CD4-positive, alpha-beta T cell treated with Interleukin-21 for 1 hour (primary cell): ENCODE measurements around the gene SPOCK2.
A peak's percentile ranks its signal among the peaks of the same experiment; 100 is the strongest.
"Not testable (repeated sequence)": the region's sequence is repeated elsewhere in the genome, so short reads cannot be mapped to it uniquely, and the experiment has no call there.

Source experiments
- DNase-seq: peaks from one replicate; pipeline ENCODE4 v3.0.0-alpha.2; 2020

Gene SPOCK2

GRCh38 chr10:72108004-72108370 lies 19.6 kb upstream of the SPOCK2 start:
- not testable (repeated sequence) for DNase-seq

GRCh38 chr10:72107325-72108003 lies 19.1 kb upstream of the SPOCK2 start:
- DNase-seq: peak; percentile 62

DNA sequence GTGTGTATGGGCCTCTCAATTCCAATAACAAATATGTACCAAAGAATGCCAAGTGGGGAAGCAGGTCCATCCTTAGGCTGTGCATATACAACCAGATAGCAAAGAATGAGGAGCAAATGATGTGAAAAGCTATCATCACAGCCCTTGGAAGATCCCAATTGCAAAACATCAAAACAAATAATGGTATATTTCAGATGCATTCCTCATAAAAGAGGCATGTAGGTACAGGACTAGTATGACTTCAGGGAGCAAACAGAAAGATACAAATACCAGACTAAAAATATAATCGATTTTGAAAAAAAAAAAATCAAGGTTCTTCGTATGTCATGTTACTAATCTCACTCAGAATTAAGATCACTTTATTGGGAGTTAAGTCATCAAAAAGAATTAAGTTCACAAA lies 18.5 kb upstream of the SPOCK2 start:
- no peak for DNase-seq

DNA sequence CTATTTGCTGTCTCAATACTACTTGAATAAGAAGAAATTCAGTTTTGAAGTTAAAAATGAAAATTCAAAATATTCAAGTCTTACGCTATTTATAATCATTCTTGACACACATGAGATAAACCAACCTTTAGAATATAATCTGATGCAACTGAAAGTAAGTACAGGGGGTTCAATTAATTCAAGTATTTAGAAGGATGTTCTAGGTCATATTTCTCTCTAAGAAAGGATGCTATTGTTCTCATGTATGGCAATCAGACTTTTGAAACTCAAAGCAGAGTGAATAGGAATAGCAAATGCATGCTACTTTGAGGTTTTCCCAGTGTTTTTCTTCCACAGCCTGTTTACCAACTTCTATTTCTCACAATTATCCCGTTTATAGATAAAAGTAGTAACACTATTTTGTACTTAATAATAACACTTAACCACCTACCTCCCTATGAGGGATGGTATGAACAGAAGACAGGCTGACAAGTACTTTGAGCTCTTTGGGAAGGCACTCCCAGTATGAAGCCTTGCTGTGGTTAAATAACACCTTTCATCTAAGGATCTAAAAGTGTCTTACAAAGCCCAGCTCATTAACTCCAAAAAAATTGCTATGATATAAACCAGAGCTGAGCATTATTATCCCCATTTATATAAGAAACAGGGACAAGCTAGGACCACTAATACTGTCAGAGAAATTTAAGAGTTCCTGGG lies 18.0 kb upstream of the SPOCK2 start:
- no peak for DNase-seq

DNA sequence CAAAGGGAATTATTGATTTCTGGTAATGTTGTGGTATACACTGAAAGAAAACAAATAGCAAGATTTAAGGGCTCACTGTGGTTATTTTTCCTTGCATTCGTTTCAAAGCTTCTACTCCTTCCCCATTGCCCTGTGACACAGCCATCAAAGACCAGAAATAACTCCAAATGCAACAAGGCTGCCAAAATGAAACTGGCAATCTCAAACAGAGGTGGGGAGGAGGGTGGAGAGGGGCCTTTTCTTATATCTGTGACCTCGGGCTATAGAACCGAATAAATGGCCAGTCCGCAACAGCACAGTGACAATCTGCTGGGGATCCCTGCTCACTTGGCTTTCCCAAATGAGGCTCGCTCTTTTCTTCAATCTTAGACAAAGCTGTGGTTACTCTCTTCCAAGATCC lies 17.4 kb upstream of the SPOCK2 start:
- DNase-seq: no peak

- DNase-seq: no peak
Measured at GRCh38 chr10:72105098-72105475, 16.7 kb upstream of the SPOCK2 start.

DNA sequence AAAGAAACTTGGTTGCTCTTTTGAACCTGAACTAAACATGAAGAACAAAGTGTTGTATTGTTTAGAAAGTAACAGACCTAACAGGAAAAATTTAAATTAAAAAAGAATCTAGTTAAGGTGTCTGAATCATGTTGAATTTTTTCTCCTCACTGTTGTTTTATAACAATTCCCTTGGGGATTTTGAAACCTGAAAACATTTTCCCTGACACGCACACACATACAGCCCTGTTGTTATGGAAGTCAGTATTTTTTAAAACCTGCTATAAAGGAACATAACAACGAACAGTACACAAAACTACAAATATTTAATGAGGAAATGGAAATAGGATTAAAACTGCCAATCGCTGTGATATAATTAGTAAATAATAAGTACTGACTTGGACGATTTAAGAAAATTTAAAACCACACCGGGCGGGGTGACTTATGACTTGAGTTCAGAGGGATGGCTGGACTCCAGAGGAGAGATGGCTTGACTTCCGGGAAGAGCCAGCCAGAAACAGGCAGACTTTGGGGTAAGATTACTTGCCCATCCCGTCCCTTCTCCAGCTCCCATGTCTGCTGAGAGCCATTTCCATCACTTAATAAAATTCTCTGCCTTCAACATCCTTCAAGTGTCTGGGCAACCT lies 16.2 kb upstream of the SPOCK2 start:
- DNase-seq: no peak

DNA sequence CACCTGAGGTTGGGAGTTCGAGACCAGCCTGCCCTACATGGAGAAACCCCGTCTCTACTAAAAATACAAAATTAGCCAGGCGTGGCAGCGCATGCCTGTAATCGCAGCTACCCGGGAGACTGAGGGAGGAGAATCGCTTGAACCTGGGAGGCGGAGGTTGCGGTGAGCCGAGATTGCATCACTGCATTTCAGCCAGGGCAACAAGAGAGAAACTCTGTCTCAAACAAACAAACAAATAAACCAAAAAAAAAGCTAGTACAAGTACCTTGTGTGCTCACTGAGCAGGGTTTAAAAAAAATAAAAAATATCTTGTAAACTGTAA lies 11.2 kb upstream of the SPOCK2 start:
- DNase-seq: no peak

DNA sequence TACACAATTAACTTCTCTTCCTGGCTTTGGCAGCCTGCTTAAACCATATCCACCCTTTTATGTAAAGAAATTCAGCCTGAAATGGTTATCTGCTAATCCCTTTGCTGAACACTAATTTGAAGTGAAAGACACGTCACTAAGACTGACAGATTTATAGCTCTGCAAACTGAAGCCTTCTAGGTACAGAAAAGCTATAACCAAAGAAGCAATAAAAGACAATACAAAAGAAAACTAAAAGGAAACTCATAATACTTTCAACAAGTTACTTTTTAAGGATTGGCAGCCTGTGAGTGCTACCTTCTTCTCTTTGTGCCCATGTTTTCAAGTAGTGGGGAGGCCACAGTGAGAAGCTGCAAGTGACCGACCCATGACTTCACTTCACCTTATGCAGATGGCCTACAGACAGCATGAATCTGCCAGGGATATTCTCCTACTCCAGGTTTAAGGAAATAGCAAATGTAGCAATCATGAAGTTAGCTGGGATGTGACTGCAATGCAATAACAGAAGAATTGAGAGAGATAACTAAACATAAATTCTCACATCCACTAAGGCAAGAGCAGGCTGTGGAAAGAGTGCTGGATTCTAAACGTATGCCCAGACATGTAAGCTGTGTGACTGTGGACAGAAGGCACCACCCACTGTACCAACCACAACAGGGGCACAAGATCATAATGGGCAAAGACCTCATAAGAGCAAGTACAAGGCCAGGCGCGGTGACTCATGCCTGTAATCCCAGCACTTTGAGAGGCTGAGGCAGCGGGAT lies 10.7 kb upstream of the SPOCK2 start:
- no peak for DNase-seq

DNA sequence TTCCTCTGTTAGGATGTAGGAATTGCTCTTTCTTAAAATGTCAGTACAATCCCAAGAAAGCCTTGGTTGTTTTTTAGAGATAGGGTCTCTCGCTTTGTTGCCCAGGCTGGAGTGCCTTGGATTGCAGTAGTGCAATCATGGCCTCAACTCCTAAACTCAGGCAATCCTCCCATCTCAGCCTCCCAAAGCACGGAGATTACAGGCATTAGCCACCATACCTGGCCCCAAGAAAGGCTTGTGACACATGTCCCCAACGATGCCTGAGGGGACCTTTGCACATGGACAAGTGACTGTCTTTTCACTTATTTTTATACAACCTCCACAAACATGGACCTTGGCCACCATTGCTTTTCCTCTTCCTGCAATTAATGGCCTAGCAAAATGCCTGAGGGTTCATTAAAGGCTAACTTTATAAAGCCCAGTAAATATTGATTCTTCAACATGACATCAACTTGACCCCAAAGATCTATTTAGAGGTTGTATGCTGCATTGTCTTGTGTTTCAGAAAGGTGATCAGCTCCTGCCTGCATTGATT lies 10.0 kb upstream of the SPOCK2 start:
- no peak for DNase-seq

DNA sequence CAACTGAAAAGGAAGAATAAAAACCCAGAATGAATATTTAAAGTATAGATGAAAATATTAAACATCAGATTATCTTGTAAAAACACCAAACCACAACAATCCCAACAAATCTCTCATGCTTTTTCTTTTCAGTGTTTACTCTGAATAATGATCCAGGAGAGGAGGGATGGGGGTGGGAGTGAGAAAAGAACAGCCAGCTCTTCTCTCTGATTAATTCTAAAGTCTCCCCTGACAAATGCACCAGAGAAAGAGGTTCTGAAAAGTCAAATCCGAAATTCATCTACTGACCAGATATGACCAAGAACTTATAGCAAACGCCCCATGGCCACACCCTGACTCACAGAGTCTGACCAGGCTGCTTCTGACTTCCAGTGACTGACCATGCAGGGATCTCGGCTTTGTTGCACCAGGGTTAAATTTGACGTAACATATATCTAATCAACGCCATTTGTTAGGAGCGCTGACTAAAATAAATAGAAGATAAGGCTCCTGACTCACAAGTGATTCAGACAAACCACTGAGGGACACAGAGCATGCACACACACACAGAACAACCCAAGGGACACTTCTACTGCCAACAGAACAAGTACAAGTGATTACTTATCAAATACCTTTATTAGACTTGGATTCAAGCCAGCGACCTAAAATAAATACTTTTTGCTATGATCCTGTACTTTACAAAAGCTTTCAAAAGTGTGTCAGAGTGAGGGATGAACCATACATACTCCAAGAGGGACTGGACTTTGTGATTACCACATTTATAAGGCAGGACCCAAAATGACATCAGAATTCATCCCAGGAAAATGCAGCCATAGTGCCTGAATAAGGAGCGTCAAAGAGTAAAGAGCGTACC lies 9.3 kb upstream of the SPOCK2 start:
- no peak for DNase-seq

GRCh38 chr10:72096115-72097000 lies 8.0 kb upstream of the SPOCK2 start:
- DNase-seq: no peak

GRCh38 chr10:72095195-72095594 lies 6.8 kb upstream of the SPOCK2 start:
- DNase-seq: no peak

- no peak for DNase-seq
Measured at GRCh38 chr10:72094574-72094973, 6.2 kb upstream of the SPOCK2 start.

DNA sequence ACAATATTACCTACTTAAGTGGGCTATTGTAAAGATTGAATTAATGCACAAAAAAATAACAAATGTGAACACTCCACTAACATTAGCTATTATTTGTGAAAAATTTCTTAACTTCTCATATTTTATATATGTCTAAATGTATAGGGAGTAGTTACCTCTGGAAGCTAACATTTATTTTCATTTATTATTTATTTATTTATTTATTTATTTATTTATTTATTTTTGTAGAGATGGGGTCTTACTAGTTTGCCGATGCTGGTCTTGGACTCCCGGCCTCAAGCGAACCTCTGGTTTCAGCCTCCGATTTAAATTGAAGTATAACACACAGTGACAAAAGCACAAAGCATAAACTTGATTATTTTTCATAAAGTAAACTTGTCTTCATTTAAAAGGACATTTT lies 5.1 kb upstream of the SPOCK2 start:
- DNase-seq: no peak

DNA sequence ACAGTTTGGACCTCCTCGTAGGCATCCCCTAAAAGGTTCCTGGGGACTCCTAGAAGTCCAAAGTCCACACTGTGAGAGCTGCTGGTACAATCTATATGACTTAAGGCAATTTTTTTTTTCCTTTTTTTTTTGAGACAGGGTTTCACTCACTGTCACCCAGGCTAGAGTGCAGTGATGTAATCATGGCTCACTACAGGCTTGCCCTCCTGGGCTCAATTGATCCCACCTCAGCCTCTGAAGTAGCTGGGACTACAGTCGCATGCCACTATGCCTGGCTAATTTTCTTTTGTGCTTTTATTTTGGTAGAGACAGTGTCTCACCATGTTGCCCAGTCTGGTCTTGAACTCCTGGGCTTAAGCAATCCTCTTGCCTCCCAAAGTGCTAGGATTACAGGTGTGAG lies 4.6 kb upstream of the SPOCK2 start:
- no peak for DNase-seq

GRCh38 chr10:72092171-72092924 lies 4.0 kb upstream of the SPOCK2 start:
- no peak for DNase-seq

GRCh38 chr10:72090326-72090725 lies 2.0 kb upstream of the SPOCK2 start:
- no peak for DNase-seq

DNA sequence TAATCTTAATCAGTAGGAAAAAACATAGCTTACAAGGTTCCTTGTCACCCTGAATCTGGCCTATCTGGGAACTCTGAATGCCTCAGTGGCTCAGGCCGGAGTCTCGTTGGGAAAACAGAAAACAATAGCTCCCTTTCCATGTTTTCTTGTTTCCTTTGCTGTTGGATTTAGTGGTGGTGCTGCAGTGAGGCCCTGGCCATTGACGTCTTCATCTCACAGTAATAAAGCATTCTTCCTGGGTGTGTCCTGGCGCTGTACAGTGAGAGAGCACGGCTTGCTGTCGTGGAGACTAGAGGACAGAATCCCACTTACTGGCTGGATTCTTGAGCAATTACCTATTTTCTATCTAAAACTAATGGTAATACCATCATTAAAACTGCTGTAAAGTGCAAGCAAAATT lies 1.3 kb upstream of the SPOCK2 start:
- DNase-seq: peak; percentile 45

GRCh38 chr10:72088889-72089575 lies 681 bp upstream of the SPOCK2 start:
- DNase-seq: peak; percentile 53
